Mucosa of gallbladder (tissue), 1 donor: ENCODE measurements around the gene SYT7. TPM values are rescaled to one million over a fixed set of nuclear protein-coding genes. Genes with fewer than 3 reads are reported as not detected.
A peak's percentile ranks its signal among the peaks of the same experiment; 100 is the strongest.
"Not testable (repeated sequence)": the region's sequence is repeated elsewhere in the genome, so short reads cannot be mapped to it uniquely, and the experiment has no call there.

Experiments
- DNase-seq: peaks from one replicate; pipeline ENCODE4 v3.0.0-alpha.2; 2020; ENCODE audit warnings: low spot score
- total RNA-seq: library from RNA; stranded (reverse); gene quantifications from one replicate; pipeline ENCODE4 v1.2.1, GENCODE V29; 2021
- donor health status: DM: no; HTN: no; CAD: no.

SYT7 gene, protein sequence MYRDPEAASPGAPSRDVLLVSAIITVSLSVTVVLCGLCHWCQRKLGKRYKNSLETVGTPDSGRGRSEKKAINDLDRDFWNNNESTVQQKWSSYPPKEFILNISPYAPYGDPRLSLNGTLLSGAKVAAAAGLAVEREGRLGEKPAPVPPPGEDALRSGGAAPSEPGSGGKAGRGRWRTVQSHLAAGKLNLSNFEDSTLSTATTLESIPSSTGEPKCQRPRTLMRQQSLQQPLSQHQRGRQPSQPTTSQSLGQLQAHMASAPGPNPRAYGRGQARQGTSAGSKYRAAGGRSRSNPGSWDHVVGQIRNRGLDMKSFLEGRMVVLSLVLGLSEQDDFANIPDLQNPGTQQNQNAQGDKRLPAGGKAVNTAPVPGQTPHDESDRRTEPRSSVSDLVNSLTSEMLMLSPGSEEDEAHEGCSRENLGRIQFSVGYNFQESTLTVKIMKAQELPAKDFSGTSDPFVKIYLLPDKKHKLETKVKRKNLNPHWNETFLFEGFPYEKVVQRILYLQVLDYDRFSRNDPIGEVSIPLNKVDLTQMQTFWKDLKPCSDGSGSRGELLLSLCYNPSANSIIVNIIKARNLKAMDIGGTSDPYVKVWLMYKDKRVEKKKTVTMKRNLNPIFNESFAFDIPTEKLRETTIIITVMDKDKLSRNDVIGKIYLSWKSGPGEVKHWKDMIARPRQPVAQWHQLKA
- 1.5 TPM for total RNA-seq

DNA sequence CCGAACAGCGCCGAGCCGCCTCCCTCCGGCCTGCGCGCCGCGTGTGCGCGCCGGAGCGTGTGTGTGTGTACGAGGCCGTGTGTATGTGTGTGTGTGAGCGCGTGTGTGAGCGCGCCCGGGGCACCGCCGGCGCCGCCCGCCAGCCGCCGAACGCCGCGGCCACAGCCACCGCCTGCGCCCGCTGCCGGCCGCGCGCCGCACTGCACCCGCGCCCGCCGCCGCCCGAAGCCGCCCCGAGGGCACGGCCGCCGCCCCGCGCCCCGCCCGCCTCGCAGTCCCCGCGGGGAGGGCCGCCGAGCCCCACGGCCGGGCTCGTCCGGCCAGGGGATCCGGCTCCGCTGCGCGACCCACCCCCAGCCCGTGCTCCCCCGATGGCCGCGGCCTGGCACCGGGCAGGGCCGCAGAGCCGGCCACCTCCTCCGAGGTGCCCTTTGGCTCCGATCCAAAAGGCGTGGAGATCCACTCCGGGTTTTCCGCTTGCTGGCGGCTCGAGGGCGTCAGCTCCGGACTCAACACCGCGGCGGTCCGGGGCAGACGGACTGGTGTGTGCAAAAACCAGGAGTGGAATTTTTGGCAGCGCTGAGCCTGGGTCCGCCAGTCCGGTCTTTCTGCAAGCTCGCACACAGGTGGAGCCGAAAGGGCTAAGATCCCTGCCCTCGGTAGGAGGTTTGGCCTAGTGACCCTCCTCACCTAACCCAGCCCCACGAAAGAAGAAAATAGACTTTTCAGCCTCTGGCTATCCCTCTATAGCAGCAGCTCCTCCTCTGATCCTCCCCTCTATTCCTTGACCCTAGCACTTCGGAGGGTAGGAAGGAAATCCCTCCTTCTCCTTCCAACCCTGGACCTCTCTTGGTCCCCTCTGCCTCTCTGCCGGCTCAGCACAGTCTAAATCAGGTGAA lies at the start of gene SYT7:
Gene SYT7, minus strand, starts transcription at position 47 of the 899 bp plus-strand sequence. CDS start 256 bp downstream, outside the sequence.
- DNase-seq: peak; percentile 96

GRCh38 chr11:61630089-61630488 lies 49.2 kb upstream of the SYT7 start:
- DNase-seq: no peak

DNA sequence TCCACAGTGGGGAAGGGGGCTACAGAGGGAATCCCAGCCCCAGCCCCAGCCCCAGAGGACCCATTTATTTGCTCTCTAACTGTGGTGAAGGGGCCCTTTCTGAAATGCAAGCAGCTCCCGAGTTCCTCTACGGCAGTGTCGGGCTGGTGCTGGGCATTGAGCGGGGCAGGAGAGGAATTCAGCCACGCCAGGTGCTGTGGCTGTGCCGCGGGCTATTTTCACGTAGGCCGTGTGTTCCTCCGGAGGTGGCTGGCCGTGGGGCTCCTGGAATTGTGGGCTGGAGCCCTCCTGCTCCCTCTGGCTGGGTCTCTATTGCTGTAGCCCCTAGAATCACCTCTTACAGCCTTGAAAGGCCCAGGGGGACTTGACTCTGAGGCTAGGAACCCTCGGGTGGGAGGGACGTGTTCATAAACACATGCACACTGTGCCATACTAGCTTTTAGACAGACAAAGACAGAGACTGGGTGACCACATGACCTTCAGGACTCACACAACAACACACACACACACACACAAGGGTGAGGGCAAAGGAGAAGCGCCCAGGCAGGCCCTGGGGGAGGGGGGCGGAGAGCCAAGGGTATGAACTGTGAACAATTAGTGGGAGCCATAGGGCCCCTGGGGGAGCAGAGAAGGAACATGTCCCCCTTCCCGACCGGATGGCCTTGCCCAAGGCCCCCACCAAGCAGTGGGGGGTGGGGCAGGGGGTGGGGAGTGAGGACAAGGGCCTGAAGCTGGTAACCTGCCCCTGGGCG lies 48.4 kb upstream of the SYT7 start:
- DNase-seq: no peak

- DNase-seq: no peak
These were observed 47.7 kb upstream of the SYT7 start for GRCh38 chr11:61628662-61628970.

- DNase-seq: peak; percentile 65
These were observed 47.2 kb upstream of the SYT7 start for GRCh38 chr11:61627850-61628661.

DNA sequence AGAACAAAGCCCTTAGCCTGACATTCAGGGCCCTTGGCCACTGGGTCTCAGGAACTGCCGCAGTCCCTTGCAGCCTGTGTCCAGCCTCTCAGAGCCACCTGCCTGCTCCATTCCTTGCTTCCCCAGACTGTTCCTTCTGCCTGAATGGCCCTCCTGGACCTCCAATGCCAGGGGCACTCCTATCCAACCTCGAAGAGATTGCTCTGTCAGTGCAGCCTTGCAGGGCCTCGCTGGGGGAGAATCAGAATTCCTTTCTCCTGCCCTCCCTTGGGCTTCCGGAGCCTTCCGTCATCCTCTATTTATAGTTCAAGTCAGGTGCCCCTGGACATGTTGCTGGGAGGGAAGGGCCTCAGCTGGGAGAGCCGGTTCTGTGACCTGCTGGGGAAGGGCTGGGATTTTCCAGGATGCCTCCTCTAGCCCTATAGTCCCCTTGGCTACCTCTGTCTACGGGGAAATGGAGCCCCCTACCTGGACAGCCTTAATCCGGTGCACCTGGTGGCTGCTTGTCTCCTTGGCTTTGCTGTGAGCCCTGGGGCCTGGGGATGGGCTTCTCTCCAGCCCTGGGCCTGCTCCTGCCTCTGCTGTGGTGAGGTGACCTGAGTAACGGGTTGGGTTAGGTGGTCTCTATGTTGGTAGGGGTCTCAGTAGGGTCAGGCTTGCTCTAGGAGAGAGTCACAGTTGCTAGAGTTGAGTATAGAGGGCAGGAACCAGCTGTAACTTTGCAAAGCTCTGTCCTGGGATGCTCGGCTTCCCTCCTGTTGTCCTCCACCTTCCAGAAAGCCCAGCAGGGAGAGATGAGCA lies 45.9 kb upstream of the SYT7 start:
- peak; percentile 78 for DNase-seq

DNA sequence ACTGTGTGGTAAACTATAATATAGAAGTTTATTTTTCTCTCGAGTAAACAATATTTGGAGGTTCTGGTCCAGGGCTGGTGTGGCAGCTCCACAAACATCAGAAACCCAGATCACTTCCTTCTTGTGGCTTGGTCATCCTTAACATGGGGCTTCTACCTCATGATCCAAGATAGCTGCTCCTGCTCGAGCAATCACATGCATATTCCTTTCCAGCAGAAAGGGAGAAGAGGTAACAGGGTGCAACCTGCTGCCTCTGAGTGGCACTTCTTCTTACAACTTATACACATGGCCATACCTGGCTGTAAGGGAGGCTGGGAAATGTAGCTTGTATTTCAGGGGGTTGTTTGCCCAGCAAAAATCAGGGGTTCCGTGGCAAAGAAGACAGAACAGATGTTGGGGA lies 44.6 kb upstream of the SYT7 start:
- no peak for DNase-seq

GRCh38 chr11:61621917-61622585 lies 41.2 kb upstream of the SYT7 start:
- DNase-seq: no peak

DNA sequence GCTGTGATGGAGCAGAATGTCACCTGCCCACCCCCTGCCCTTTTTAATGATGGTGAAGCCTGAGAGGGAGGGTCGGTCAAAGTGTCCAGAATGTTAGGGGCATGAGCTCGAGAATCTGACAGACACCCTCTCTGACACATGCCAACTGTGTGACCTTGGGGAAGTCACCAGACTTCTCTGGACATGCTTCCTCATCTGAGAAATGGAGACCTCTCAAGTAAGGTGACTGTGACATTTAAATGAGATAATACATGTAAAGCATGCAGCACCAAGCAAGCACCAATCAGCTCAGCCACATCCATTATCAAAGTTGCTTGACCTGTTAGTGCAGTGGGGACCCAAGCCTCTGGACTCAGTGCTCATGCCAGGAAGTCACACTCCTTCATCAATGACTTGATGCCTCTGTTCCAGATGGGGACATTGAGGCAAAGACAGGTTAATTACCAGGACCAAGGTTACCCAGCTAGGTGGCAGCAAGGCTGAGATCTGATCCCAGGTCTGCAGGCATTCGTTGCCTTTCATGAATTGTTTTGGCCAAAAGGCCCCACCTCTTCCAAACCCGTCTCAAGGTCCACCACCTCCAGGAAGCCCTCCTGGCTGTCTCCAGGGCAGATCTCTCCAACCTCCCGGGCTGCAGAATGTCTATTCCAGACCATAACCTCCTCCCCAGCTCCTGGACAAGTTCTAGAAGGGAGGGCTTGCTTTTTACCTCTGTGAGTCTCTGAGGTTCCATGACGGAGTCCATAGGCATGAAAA lies 38.8 kb upstream of the SYT7 start:
- no peak for DNase-seq

GRCh38 chr11:61618978-61619377 lies 38.1 kb upstream of the SYT7 start:
- no peak for DNase-seq

GRCh38 chr11:61617515-61617914 lies 36.6 kb upstream of the SYT7 start:
- no peak for DNase-seq

DNA sequence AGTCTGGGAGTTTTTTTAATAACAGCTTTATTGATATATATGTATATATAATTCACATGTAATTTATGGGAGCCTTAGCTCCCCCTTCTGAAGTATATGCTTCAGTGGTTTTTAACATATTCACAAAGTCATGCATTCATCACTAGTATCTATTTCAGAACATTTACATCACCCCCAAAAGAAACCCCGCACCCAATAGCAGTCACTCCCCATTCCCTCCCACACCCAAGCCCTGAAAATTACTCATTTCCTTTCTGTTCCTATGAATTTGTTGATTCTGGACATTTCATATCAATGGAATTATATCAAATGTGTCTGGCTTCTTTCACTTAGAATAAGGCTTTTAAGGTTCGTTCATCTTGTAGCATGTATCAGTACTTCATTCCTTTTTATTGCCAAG lies 35.6 kb upstream of the SYT7 start:
- no peak for DNase-seq

GRCh38 chr11:61614782-61615181 lies 33.9 kb upstream of the SYT7 start:
- DNase-seq: not testable (repeated sequence)

GRCh38 chr11:61613870-61614269 lies 33.0 kb upstream of the SYT7 start:
- DNase-seq: no peak

DNA sequence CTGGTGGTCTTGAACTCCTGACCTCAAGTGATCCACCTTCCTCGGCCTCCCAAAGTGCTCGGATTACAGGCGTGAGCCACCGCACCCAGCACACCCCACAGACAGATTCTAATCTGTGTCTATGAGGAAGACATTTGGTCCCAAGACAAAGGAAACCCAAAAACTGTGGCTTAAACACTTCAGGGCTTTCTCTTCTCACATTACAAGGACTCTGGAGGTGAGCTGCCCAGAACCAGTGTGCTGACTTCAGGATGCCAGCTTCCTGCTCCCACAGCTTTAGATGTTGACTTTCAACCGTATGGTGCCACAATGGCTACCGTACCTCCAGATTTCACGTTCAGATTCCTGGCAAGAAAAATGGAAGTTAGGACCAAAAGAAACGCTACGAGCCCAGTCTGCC lies 32.2 kb upstream of the SYT7 start:
- no peak for DNase-seq

GRCh38 chr11:61611309-61611708 lies 30.4 kb upstream of the SYT7 start:
- DNase-seq: no peak

- no peak for DNase-seq
These were observed 30.0 kb upstream of the SYT7 start for GRCh38 chr11:61610905-61611304.

GRCh38 chr11:61609980-61610366 lies 29.1 kb upstream of the SYT7 start:
- no peak for DNase-seq
